DMS114 treated with DMSO at 0.1 percent for 48 hours (cell line): ENCODE measurements around the gene RNH1.

Experiments
- DNase-seq: peaks from one replicate; lab custom pipeline; 2025; ENCODE audit not compliant: unreplicated experiment; lab: John Stamatoyannopoulos, UW

The RNH1 gene

GRCh38 chr11:459511-460220 lies 47.4 kb downstream of the RNH1 start:
- no peak for DNase-seq

GRCh38 chr11:457111-457760 lies 49.8 kb downstream of the RNH1 start:
- DNase-seq: no peak

- DNase-seq: no peak
These were observed 50.5 kb downstream of the RNH1 start for GRCh38 chr11:456533-456932.

GRCh38 chr11:455566-456147 lies 51.4 kb downstream of the RNH1 start:
- DNase-seq: no peak

- no peak for DNase-seq
These were observed 52.1 kb downstream of the RNH1 start for GRCh38 chr11:454801-455565.

- DNase-seq: no peak
These were observed 53.0 kb downstream of the RNH1 start for GRCh38 chr11:454043-454442.

GRCh38 chr11:453564-453963 lies 53.5 kb downstream of the RNH1 start:
- no peak for DNase-seq

- no peak for DNase-seq
These were observed 54.0 kb downstream of the RNH1 start for GRCh38 chr11:452916-453527.

- DNase-seq: no peak
These were observed 54.8 kb downstream of the RNH1 start for GRCh38 chr11:452203-452744.

- DNase-seq: no peak
These were observed 55.3 kb downstream of the RNH1 start for GRCh38 chr11:451738-452137.

- no peak for DNase-seq
These were observed 56.1 kb downstream of the RNH1 start for GRCh38 chr11:450809-451451.

- DNase-seq: peak; percentile 86
These were observed 56.9 kb downstream of the RNH1 start, which contains the start of gene PTDSS2 for GRCh38 chr11:449889-450808. PTDSS2 (plus strand) TSS chr11:450279; CDS start chr11:450456, 177 bp downstream.

GRCh38 chr11:447923-448731 lies 58.9 kb downstream of the RNH1 start:
- DNase-seq: peak; percentile 63

GRCh38 chr11:446891-447290 lies 60.2 kb downstream of the RNH1 start:
- DNase-seq: no peak

GRCh38 chr11:445765-446588 lies 61.1 kb downstream of the RNH1 start:
- no peak for DNase-seq
